GM21390 (cell line): Measurements from ENCODE around the gene LTB4R2.

Experiments
- ATAC-seq: cut with Tn5 transposase; IDR thresholded peaks from one replicate; pipeline ENCODE4 v1.9.1; 2021; ENCODE audit not compliant: unreplicated experiment

The LTB4R2 gene

GRCh38 chr14:24309538-24310264 is at the start of gene LTB4R2:
Gene LTB4R2, plus strand, starts transcription at chr14:24310140. Its CDS starts 525 bp downstream, at chr14:24310665.
- ATAC-seq: no peak

- no peak for ATAC-seq
Measured at GRCh38 chr14:24260780-24261157, 49.2 kb upstream of the LTB4R2 start.

GRCh38 chr14:24261256-24261968 is 48.5 kb upstream of the LTB4R2 start:
- no peak for ATAC-seq

GRCh38 chr14:24261969-24262327 is 48.0 kb upstream of the LTB4R2 start:
- no peak for ATAC-seq

- ATAC-seq: no peak
Measured at GRCh38 chr14:24262821-24263733, 46.9 kb upstream of the LTB4R2 start, which contains the start of gene TGM1. Gene TGM1, minus strand, starts transcription at chr14:24263177. Its CDS starts 825 bp downstream, at chr14:24262352.

GRCh38 chr14:24263848-24264247 is 46.1 kb upstream of the LTB4R2 start:
- no peak for ATAC-seq

GRCh38 chr14:24264298-24264697 is 45.6 kb upstream of the LTB4R2 start:
- ATAC-seq: no peak

- no peak for ATAC-seq
Measured at GRCh38 chr14:24266344-24267244, 43.3 kb upstream of the LTB4R2 start.

GRCh38 chr14:24267516-24267915 is 42.4 kb upstream of the LTB4R2 start:
- no peak for ATAC-seq

- ATAC-seq: no peak
Measured at GRCh38 chr14:24268225-24268624, 41.7 kb upstream of the LTB4R2 start.

GRCh38 chr14:24269368-24269767 is 40.6 kb upstream of the LTB4R2 start:
- no peak for ATAC-seq

- no peak for ATAC-seq
Measured at GRCh38 chr14:24269910-24270536, 39.9 kb upstream of the LTB4R2 start.

- no peak for ATAC-seq
Measured at GRCh38 chr14:24270537-24271133, 39.3 kb upstream of the LTB4R2 start.

GRCh38 chr14:24271134-24271833 is 38.7 kb upstream of the LTB4R2 start, which contains the start of gene RABGGTA:
Gene RABGGTA, minus strand, starts transcription at chr14:24271597. Its CDS starts 482 bp downstream, at chr14:24271115.
- ATAC-seq: peak; percentile 86

- ATAC-seq: no peak
Measured at GRCh38 chr14:24271834-24272263, 38.1 kb upstream of the LTB4R2 start.

- no peak for ATAC-seq
Measured at GRCh38 chr14:24272467-24272866, 37.5 kb upstream of the LTB4R2 start.

GRCh38 chr14:24273422-24273998 is 36.4 kb upstream of the LTB4R2 start:
- ATAC-seq: no peak

GRCh38 chr14:24274101-24274543 is 35.8 kb upstream of the LTB4R2 start:
- peak; percentile 39 for ATAC-seq
